Uterus (tissue), 4 donors: ENCODE data around the gene OSBPL1A. TPM values are rescaled to one million over a fixed set of nuclear protein-coding genes. Genes with fewer than 3 reads are reported as not detected.

Experiments used
- DNase-seq, 2 donors: peaks; one replicate each; pipeline ENCODE4 v3.0.0-alpha.2; 2019 to 2020
- H3K27ac ChIP-seq, 2 donors: fragments of 200-600 bp; sonication (generic); 1 replicate in 1 of 2; 2 replicates in 1 of 2; pipeline ENCODE4 v1.5.1; 2016 to 2018
- H3K27me3 ChIP-seq, 2 donors: fragments of 200-600 bp; sonication (generic); one replicate each; pipeline ENCODE4 v1.5.1; 2018 to 2019; ENCODE audit warnings: control low read depth in 1 of 2
- H3K36me3 ChIP-seq, 2 donors: fragments of 200-600 bp; sonication (generic); one replicate each; pipeline ENCODE4 v1.5.1; 2019; ENCODE audit warnings: control low read depth in 1 of 2
- H3K4me1 ChIP-seq, 2 donors: fragments of 200-600 bp; sonication (generic); one replicate each; pipeline ENCODE4 v1.5.1; 2018 to 2019; ENCODE audit warnings: control low read depth in 1 of 2
- H3K4me3 ChIP-seq, 2 donors: fragments of 200-600 bp; sonication (generic); 1 replicate in 1 of 2; 2 replicates in 1 of 2; pipeline ENCODE4 v1.5.1; 2018 to 2019; ENCODE audit warnings: mild to moderate bottlenecking in 1 of 2
- H3K9me3 ChIP-seq, 2 donors: fragments of 200-600 bp; sonication (generic); one replicate each; pipeline ENCODE4 v1.5.1; 2019; ENCODE audit warnings: control low read depth in 1 of 2
- CTCF ChIP-seq, 4 experiments: fragments of 200-600 bp in 2 of 4; fragments of 450-650 bp in 2 of 4; sonication (generic) in 2 of 4; IDR thresholded peaks; one replicate each; pipeline ENCODE4 v1.5.1; 2016 to 2019; ENCODE audit warnings: antibody characterized with exemption in 4 of 4, mild to moderate bottlenecking in 2 of 4, moderate library complexity in 1 of 4
- POLR2A ChIP-seq, 2 donors: fragments of 450-650 bp; IDR thresholded peaks; one replicate each; pipeline ENCODE4 v1.6.1; 2016; ENCODE audit warnings: antibody characterized with exemption in 2 of 2, mild to moderate bottlenecking in 1 of 2, moderate library complexity in 1 of 2
- intact Hi-C: fragments of 100-400 bp; cut with DNase I; formaldehyde crosslinking; loops from one replicate; pipeline ENCODE4 v1.15.1; 2023; ENCODE audit warnings: low total_unique reads
- total RNA-seq, 4 donors: library from RNA; depleted of rRNA in 3 of 4; stranded (reverse); fragments of >200 nt in 3 of 4; gene quantifications; one replicate each; pipeline versions ENCODE4 v1.1.0 to v1.2.4, GENCODE V29; 2014 to 2023
- donor health status: DM: yes; HTN: yes; CAD: no.

The OSBPL1A gene
- total RNA-seq, 4 donors from 2014 or later: 49.4 to 72.4 (median 62.5) TPM

GRCh38 chr18:24432618-24433017 is 35.0 kb upstream of the OSBPL1A start:
- intact Hi-C loops: no loop called here
- H3K36me3 ChIP-seq: no peaks in the 10 kb centered on the region

DNA sequence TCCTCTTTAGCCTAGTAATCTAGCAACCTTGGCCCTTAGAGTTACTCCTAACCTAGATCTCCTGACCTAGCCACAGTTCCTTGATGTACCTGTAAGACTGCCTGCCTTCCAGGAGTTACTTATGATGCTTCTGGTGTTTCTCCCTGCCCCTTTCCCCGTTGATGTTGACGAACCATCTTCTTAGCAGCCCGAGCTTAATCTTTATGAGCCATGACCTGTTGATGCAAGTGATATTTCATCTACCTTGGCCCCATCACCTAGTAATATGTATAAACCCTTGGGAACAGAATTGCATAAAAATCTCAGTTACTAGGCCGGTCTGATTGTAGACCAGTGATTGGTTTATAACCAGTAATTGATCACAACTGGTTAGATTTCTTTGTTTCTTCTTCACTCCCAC is 31.6 kb upstream of the OSBPL1A start:
- Histone ChIP-seq H3K27ac (no peak overlapping the region), H3K9me3 (no peaks in the 10 kb centered on the region), H3K4me1 (no peaks in the 10 kb centered on the region), H3K27me3 (no peaks in the 10 kb centered on the region), H3K36me3 (no peaks in the 10 kb centered on the region), H3K4me3 (no peak overlapping the region)
- TF ChIP-seq POLR2A (IDR thresholded peaks at IDR 0.05): no peak
- TF ChIP-seq CTCF (IDR thresholded peaks at IDR 0.05): no peak
- intact Hi-C loops: no loop called here
- DNase-seq: no peak

More at GRCh38 chr18:24432618-24433017, 35.0 kb upstream of the OSBPL1A start:
- Histone ChIP-seq H3K27ac (no peak overlapping the region), H3K27me3 (no peaks in the 10 kb centered on the region), H3K4me1 (no peaks in the 10 kb centered on the region), H3K9me3 (no peaks in the 10 kb centered on the region), H3K4me3 (no peak overlapping the region)
- no peak for DNase-seq
- TF ChIP-seq POLR2A (IDR thresholded peaks at IDR 0.05) (no peak), CTCF (IDR thresholded peaks at IDR 0.05) (no peak)

GRCh38 chr18:24428709-24429108 is 31.1 kb upstream of the OSBPL1A start:
- no peaks in the 10 kb centered on the region for H3K9me3 ChIP-seq
- no peak for DNase-seq
- H3K27ac ChIP-seq: no peak overlapping the region
- intact Hi-C loops: no loop called here
- H3K4me1 ChIP-seq: no peaks in the 10 kb centered on the region
- H3K27me3 ChIP-seq: no peaks in the 10 kb centered on the region
- H3K4me3 ChIP-seq: no peak overlapping the region
- no peaks in the 10 kb centered on the region for H3K36me3 ChIP-seq
- TF ChIP-seq CTCF (IDR thresholded peaks at IDR 0.05): no peak
- TF ChIP-seq POLR2A (IDR thresholded peaks at IDR 0.05): no peak

GRCh38 chr18:24427484-24427883 is 29.9 kb upstream of the OSBPL1A start:
- no peak for DNase-seq
- intact Hi-C loops: no loop called here
- peak overlapping the region in 1 of 2 donors; percentile 83 for H3K27ac ChIP-seq
- H3K27me3 ChIP-seq: no peaks in the 10 kb centered on the region
- no peak for TF ChIP-seq CTCF (IDR thresholded peaks at IDR 0.05)
- H3K4me3 ChIP-seq: peak overlapping the region; percentile 87 to 90
- H3K4me1 ChIP-seq: no peaks in the 10 kb centered on the region
- H3K9me3 ChIP-seq: no peaks in the 10 kb centered on the region
- H3K36me3 ChIP-seq: no peaks in the 10 kb centered on the region

DNA sequence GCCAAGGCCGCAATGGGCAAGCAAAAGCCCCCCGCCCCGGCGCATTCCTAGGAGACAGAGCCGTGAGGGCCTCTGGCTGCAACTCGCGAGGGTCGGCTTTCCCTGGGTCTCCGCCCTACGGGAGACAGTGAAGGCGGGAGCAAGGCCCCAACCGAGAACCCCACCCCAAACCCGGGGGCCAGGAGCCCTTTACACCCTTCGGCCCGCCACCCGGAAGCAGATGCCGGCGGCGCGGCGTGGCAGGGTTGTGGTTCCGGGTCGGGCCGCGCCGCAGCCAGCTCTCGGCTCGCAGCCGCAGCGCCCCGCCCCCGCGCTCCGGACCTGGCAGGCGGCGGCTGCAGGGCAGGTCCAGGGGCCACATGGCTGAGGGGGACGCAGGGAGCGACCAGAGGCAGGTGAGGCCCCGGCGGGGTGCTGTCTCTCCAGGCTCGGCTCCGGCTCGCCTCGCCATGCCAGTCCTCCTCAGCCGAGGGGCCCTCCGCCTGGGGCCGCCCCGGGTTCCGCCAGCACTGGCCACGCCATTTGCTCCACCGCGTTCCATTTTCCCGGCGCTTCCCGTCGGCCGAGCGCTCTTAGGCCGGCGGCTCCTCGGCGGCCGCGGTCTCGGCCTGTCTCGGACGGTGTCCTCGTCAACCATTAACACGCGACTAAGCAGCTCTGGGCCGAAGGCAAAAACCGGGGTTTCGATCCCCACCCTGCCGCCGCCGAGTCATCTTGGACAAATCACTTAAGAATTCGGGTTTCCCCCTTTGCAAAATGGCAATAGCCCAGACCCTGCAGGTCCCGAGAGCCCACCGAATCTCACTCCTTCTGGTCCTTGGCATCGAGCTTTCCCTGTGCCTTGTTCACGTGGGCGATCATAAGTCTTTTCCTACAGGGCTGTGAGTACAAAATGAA is 29.0 kb upstream of the OSBPL1A start, which contains the start of gene IMPACT:
Gene IMPACT (plus strand): TSS at position 273 of the 897 bp plus-strand sequence. CDS start 87 bp downstream, at position 360.
- no peak for TF ChIP-seq CTCF (IDR thresholded peaks at IDR 0.05)
- peak; percentile 16 to 52 for TF ChIP-seq POLR2A (IDR thresholded peaks at IDR 0.05)
- peak; percentile 71 to 81 for DNase-seq
- Histone ChIP-seq H3K27ac (peak within 1 kb of the TSS; percentile 83 to 84), H3K9me3 (no peaks in the 10 kb centered on the region), H3K4me1 (no peaks in the 10 kb centered on the region), H3K36me3 (no peaks in the 10 kb centered on the region), H3K4me3 (peak within 1 kb of the TSS; percentile 87 to 90), H3K27me3 (no peaks in the 10 kb centered on the region)
- intact Hi-C loops: no loop called here
